Measurements from ENCODE around the gene APC2.

Gene APC2

DNA sequence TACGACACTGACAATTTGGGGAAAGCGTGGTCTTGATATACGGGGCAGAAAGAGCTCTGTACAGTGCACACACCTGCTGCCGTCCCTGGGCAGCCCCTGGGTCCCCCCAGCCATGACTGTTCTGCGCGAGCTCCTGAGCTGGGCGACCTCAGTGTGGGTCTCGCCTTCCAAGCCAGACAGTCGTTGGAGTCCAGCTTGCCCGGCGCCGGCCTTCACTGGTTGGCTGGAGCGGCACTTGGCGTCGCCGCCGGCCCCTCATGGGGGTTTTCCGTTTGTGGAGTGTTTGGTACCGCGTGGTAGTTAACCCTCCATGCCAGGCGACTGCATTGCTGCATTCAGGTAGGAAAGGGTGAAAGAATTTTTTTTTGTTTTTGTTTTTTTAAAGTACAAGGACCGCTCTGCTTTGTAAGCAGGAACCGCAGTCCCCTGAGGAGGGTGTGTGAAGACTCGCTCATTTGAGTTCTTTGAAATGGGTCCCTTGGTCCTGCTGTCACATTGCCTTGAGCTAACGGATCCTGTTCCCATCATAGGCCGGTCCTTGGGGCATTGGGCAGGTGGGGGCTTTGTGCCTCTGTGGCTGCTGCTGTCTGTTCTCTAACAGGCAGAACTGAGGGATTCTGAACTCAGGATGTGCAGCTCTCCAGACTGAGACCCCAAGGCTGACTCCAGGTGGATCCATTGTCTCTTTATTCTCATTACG is 22.6 kb upstream of the APC2 start:
- H3K4me3 ChIP-seq (ENCODE audit: low read depth, low read length), result no peak overlapping the region
- TF ChIP-seq, protein P1, sequence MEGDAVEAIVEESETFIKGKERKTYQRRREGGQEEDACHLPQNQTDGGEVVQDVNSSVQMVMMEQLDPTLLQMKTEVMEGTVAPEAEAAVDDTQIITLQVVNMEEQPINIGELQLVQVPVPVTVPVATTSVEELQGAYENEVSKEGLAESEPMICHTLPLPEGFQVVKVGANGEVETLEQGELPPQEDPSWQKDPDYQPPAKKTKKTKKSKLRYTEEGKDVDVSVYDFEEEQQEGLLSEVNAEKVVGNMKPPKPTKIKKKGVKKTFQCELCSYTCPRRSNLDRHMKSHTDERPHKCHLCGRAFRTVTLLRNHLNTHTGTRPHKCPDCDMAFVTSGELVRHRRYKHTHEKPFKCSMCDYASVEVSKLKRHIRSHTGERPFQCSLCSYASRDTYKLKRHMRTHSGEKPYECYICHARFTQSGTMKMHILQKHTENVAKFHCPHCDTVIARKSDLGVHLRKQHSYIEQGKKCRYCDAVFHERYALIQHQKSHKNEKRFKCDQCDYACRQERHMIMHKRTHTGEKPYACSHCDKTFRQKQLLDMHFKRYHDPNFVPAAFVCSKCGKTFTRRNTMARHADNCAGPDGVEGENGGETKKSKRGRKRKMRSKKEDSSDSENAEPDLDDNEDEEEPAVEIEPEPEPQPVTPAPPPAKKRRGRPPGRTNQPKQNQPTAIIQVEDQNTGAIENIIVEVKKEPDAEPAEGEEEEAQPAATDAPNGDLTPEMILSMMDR (IDR thresholded peaks at IDR 0.05; ENCODE audit: borderline replicate concordance, insufficient read depth, low read depth, low read length), result no peak

DNA sequence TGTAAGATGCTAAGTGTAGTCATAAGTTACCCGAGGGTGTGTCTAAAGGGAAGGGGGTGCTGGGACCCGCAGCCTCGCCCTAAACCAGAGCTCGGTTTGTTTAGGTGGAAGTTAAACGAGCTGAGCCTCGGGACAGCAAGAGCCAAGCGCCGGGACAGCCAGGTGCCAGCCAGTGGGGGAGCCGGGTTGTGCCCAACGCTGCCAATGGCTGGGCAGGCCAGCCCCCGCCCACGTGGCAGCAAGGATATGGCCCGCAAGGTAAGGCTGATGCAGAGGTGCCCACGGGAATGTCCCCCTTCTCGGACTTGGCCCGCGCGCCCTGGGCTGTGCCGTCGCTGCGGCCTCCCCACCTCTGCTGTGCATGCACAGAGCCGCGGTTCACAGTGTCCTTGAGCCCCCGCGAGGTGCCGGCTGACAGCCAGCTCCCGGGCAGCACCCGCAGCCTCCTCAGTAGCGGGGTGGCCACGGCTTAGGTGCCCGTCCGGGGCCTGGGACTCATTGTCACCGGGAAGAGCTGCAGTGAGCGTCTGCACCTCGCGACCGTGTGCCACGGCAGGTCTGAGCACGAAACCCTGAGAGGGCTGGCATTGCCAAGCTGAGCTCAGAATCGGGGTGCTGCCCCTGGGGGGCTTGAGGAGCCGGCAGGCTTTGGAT is 21.1 kb upstream of the APC2 start:
- TF ChIP-seq, protein P1 (IDR thresholded peaks at IDR 0.05; ENCODE audit: borderline replicate concordance, insufficient read depth, low read depth, low read length), result no peak
- H3K4me3 ChIP-seq (ENCODE audit: low read depth, low read length), result no peak overlapping the region

DNA sequence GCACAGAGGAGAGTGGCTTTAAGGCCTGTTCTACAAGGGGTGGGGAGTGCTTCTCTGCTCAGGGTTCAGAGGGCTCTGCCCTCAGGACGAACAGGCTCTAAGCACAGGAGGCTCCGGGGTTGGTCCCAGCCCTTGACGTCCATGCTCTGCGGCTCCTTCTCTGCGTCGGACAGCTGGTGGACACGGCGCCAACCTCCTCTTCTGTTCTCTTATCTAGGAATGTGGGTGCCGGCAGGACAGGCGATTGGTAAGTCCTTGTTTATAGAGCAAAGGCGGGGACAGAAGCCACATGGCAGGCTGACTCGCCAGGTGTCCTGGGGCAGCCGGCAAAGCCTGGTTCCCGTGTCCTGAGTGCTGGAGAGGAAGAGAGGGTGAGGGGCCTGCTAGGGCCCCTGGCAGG is 20.2 kb upstream of the APC2 start:
- TF ChIP-seq, protein P1 (IDR thresholded peaks at IDR 0.05; ENCODE audit: borderline replicate concordance, insufficient read depth, low read depth, low read length), result no peak
- H3K4me3 ChIP-seq (ENCODE audit: low read depth, low read length), result no peak overlapping the region

DNA sequence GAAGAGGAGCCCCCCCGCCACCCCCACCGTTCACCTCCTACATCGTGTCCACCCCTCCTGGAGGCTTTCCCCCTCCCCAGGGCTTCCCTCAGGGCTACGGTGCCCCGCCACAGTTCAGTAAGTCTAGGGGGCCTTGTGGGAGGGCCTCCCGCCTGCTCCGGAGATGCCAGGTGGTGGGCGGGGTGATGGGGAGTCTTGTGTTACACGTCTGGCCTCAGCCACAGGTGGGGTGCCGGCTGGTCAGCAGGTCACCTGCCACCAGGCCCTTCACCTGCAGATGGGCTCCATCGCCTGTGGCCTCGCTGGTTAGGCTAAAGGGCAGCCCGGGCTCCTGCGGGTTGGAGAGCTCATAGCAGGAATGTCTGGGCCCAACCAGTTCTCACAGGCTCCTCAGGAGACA is 19.7 kb upstream of the APC2 start:
- no peak overlapping the region for H3K4me3 ChIP-seq (ENCODE audit: low read depth, low read length)
- TF ChIP-seq, protein P1 (IDR thresholded peaks at IDR 0.05; ENCODE audit: borderline replicate concordance, insufficient read depth, low read depth, low read length), result no peak

DNA sequence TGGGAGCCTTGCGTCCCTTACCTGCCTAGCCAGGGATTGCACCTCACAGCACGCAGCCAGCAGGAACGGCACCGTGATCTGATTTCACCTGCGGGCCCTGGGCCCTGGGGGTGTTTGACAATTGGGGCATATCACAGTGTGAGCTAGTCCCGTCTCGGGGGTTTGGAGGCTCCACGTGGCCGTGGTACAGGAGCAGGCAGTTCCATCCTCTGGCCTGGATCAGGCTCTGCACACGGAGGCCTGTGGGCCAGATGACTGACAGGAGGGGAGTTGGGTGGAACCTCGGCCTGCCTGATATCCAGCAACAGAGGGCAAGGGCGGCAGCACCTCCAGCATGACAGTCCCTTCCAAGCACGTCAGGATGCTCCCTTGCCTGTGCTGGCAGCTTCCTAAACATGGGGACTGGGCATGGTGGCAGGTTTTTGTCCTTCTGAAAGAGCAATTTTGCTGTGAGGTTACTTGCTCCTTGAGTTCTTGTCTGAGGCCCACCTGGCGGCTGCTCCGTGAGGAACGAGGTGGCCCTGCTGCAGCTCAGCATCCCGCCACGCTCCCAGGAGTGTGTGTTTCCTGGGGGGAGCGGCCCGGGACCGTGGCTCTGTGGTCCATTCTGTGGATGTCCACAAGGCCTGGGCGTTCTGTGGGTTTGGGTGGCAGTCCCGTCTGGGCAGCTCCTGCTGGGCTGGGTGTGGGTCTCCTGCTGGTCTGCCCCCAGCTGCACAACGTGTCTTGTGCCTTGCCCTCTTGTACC is 18.0 kb upstream of the APC2 start:
- no peak overlapping the region for H3K4me3 ChIP-seq (ENCODE audit: low read depth, low read length)
- TF ChIP-seq, protein P1 (IDR thresholded peaks at IDR 0.05; ENCODE audit: borderline replicate concordance, insufficient read depth, low read depth, low read length), result no peak

DNA sequence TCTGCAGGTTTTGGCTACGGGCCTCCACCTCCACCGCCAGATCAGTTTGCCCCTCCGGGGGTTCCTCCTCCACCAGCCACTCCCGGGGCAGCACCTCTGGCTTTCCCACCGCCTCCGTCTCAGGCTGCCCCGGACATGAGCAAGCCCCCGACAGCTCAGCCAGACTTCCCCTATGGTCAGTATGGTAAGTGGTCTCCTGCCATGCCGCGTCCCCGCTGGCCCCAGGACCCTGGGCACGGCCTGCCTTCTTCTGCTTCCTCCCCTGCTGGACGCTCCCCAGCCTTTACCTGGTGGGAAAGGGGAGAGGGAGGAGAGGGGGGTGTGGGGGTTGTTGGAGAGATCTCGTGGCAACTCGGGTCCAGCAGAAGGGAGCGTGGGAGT is 17.4 kb upstream of the APC2 start:
- TF ChIP-seq, protein P1 (IDR thresholded peaks at IDR 0.05; ENCODE audit: borderline replicate concordance, insufficient read depth, low read depth, low read length), result no peak
- no peak overlapping the region for H3K4me3 ChIP-seq (ENCODE audit: low read depth, low read length)
